Measurements from ENCODE around the gene KANSL1L. TPM values are rescaled to one million over a fixed set of nuclear protein-coding genes. Genes with fewer than 3 reads are reported as not detected.

KANSL1L gene
- total and polyA plus RNA-seq, 10 of the 15 experiments (the other 5 are each of a cell fraction or from before 2014, with no cell fraction given) = 1.2 to 9.5 (median 3.7) TPM

DNA sequence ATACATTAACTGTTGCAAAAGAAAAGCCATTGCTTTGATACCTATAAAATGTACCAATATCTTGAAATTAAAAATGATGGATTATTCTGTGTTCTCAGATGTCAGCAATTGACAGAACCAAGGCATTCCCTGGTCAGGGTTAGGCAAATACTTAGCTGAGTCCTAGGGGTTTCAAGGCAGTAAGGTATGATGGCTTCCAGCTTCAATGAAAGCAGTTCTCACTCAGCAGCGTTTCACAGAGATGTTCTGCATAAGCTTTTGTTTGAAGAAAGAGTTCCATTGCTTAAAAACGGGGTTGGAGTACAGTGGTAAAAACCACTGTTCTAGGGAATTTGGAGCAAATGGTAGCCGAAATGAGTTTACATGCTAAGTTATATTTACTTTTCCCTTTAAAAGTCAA, 17.0 kb upstream of the KANSL1L start:
- FAIRE-seq = no peak
- CTCF ChIA-PET = interaction anchor here (1.0 to 3.7 kb wide), 3 partner anchors 11 to 41 kb away, joined by 3 to 13 read pairs (median 3); no protein-coding TSS in a partner anchor

More for the DNA sequence above, 17.0 kb upstream of the KANSL1L start:
- BruUV-seq (replicated peaks) = no TSS peak
- 23% methylated on average over 3 of the region's 3 CpGs for WGBS (ENCODE audit: insufficient coverage, insufficient replicate concordance, low lambda C conversion rate, missing lambda C conversion rate)
- Histone ChIP-seq H3K4me3 (no peak overlapping the region), H3K4me1 (ENCODE audit: control insufficient read depth, insufficient read depth, low read length) (no peaks in the 10 kb centered on the region), H3K36me3 (ENCODE audit: control insufficient read depth in 2 of 2, insufficient read depth in 2 of 2, low read length in 1 of 2) (no peaks in the 10 kb centered on the region), H3K4me2 (ENCODE audit: control insufficient read depth, insufficient read depth) (no peak overlapping the region), H2AFZ (ENCODE audit: control insufficient read depth, low read depth, low read length) (no peak overlapping the region), H3K9me3 (replicated peaks; ENCODE audit: control insufficient read depth, insufficient read depth, low read length) (peaks cover 2% of the 10 kb centered on the region; the same call in 2 of the 3 replicates), H3K27me3 (replicated peaks in 1 of 2; ENCODE audit: control insufficient read depth in 2 of 2, insufficient read depth in 2 of 2, low read length in 1 of 2) (no peaks in the 10 kb centered on the region), H3K9ac (ENCODE audit: control insufficient read depth, insufficient read depth, low read length) (no peak overlapping the region), H3K27ac (ENCODE audit: control insufficient read depth, insufficient read depth) (no peak overlapping the region), H4K20me1 (ENCODE audit: control insufficient read depth, insufficient read depth) (no peaks in the 10 kb centered on the region), H3K79me2 (ENCODE audit: control insufficient read depth, insufficient read depth, low read length) (no peaks in the 10 kb centered on the region)
- no peak for ATAC-seq
- DNase-seq (ENCODE audit: low read depth, low spot score) = no peak
- SMC1A ChIA-PET (ENCODE audit: uncharacterized antibody, unreplicated experiment) = interaction anchor here (0.9 to 1.7 kb wide), 7 partner anchors 12 to 220 kb away, joined by 3 to 5 read pairs (median 3); no protein-coding TSS in a partner anchor
- in situ Hi-C loops (cut with MboI) = loop anchor here (25.0 kb wide), 1 partner anchor 1801 kb away; no protein-coding TSS in a partner anchor
- POLR2A ChIA-PET = no interaction called here
- intact Hi-C loops (cut with micrococcal nuclease; ENCODE audit: unreplicated experiment) = no loop called here
- RAD21 ChIA-PET (ENCODE audit: unreplicated experiment) = interaction anchor here (1.7 kb wide), 1 partner anchor 30 kb away, joined by 3 read pairs; no protein-coding TSS in a partner anchor
- TF ChIP-seq, protein P1, sequence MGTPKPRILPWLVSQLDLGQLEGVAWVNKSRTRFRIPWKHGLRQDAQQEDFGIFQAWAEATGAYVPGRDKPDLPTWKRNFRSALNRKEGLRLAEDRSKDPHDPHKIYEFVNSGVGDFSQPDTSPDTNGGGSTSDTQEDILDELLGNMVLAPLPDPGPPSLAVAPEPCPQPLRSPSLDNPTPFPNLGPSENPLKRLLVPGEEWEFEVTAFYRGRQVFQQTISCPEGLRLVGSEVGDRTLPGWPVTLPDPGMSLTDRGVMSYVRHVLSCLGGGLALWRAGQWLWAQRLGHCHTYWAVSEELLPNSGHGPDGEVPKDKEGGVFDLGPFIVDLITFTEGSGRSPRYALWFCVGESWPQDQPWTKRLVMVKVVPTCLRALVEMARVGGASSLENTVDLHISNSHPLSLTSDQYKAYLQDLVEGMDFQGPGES (IDR thresholded peaks at IDR 0.05) = no peak
- no peak for TF ChIP-seq ASH2L (IDR thresholded peaks at IDR 0.05; ENCODE audit: borderline replicate concordance, low read depth)
- no peak for TF ChIP-seq CHD1 (IDR thresholded peaks at IDR 0.05; ENCODE audit: low read depth, low read length)
- TF ChIP-seq SMC3 (IDR thresholded peaks at IDR 0.05; ENCODE audit: borderline replicate concordance, low read length) = no peak
- no peak for TF ChIP-seq RELA (IDR thresholded peaks at IDR 0.05; ENCODE audit: borderline replicate concordance, partially characterized antibody)
- no peak for TF ChIP-seq FOS (IDR thresholded peaks at IDR 0.05; ENCODE audit: borderline replicate concordance, extremely low read depth, insufficient read length)
- no peak for TF ChIP-seq TAF1 (IDR thresholded peaks at IDR 0.05; ENCODE audit: borderline replicate concordance, low read depth, low read length)
- TF ChIP-seq, protein P2, sequence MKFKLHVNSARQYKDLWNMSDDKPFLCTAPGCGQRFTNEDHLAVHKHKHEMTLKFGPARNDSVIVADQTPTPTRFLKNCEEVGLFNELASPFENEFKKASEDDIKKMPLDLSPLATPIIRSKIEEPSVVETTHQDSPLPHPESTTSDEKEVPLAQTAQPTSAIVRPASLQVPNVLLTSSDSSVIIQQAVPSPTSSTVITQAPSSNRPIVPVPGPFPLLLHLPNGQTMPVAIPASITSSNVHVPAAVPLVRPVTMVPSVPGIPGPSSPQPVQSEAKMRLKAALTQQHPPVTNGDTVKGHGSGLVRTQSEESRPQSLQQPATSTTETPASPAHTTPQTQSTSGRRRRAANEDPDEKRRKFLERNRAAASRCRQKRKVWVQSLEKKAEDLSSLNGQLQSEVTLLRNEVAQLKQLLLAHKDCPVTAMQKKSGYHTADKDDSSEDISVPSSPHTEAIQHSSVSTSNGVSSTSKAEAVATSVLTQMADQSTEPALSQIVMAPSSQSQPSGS (IDR thresholded peaks at IDR 0.05; ENCODE audit: low read length) = no peak
